HEK293 (cell line): ENCODE results near the gene PITPNC1.

ENCODE experiments used
- CTCF ChIA-PET: fragments of 350-600 bp; formaldehyde crosslinking; extraction: SDS; loops from one replicate; lab custom pipeline; 2021; ENCODE audit warnings: antibody characterized with exemption; lab: Yijun Ruan, JAX
- POLR2A ChIA-PET: fragments of 300-600 bp; formaldehyde crosslinking; extraction: SDS; loops from one replicate; lab custom pipeline; 2020; ENCODE audit warnings: antibody characterized with exemption, inconsistent platforms; lab: Yijun Ruan, JAX
- H3K27ac ChIP-seq: fragments of 200-500 bp; sonication (Bioruptor generic); 2 replicates; pipeline ENCODE4 v1.5.1; 2014; ENCODE audit warnings: low read depth, low read length, control low read depth, inconsistent platforms; ENCODE audit errors: extremely low read depth
- H3K36me3 ChIP-seq, 2 experiments: fragments of 200-500 bp in 1 of 2; sonication (Bioruptor generic) in 1 of 2; 1 replicate in 1 of 2; 2 replicates in 1 of 2; pipeline ENCODE4 v1.5.1; 2014 to 2017; ENCODE audit warnings: inconsistent platforms in 2 of 2, low read length in 2 of 2; ENCODE audit not compliant: control insufficient read depth in 2 of 2, insufficient read depth in 1 of 2
- H3K4me1 ChIP-seq: fragments of 200-500 bp; sonication (Bioruptor generic); 2 replicates; pipeline ENCODE4 v1.5.1; 2014; ENCODE audit warnings: mild to moderate bottlenecking, low read length, inconsistent platforms; ENCODE audit not compliant: control insufficient read depth, insufficient read depth
- H3K4me3 ChIP-seq: 2 replicates; pipeline ENCODE4 v1.5.1; 2011; ENCODE audit warnings: low read depth, mild to moderate bottlenecking, control low read depth, low read length, moderate library complexity
- H3K9me3 ChIP-seq: fragments of 200-500 bp; sonication (Bioruptor generic); 2 replicates; pipeline ENCODE4 v1.5.1; 2014; ENCODE audit warnings: low read depth, low read length, inconsistent platforms; ENCODE audit not compliant: control insufficient read depth, insufficient read depth
- BCL11B ChIP-seq: fragments of 450-650 bp; formaldehyde crosslinking; IDR thresholded peaks from 2 replicates; pipeline ENCODE4 v1.5.1; 2016; ENCODE audit warnings: low read depth, missing biosample characterization, missing genetic modification characterization
- FEZF1 ChIP-seq: fragments of 450-650 bp; formaldehyde crosslinking; IDR thresholded peaks from 2 replicates; pipeline ENCODE4 v1.5.1; 2016; ENCODE audit warnings: missing biosample characterization, missing genetic modification characterization
- KLF1 ChIP-seq: fragments of 450-650 bp; formaldehyde crosslinking; IDR thresholded peaks from 2 replicates; pipeline ENCODE4 v1.5.1; 2016; ENCODE audit warnings: missing biosample characterization, missing genetic modification characterization
- OVOL3 ChIP-seq: fragments of 450-650 bp; formaldehyde crosslinking; IDR thresholded peaks from 2 replicates; pipeline ENCODE4 v1.5.1; 2016; ENCODE audit warnings: missing biosample characterization, missing genetic modification characterization
- SCRT2 ChIP-seq: fragments of 450-650 bp; formaldehyde crosslinking; IDR thresholded peaks from 2 replicates; pipeline ENCODE4 v1.5.1; 2016; ENCODE audit warnings: missing biosample characterization, missing genetic modification characterization
- SP7 ChIP-seq: fragments of 450-650 bp; formaldehyde crosslinking; IDR thresholded peaks from 2 replicates; pipeline ENCODE4 v1.5.1; 2016; ENCODE audit warnings: missing biosample characterization, missing genetic modification characterization
- TSHZ1 ChIP-seq: fragments of 450-650 bp; formaldehyde crosslinking; IDR thresholded peaks from 2 replicates; pipeline ENCODE4 v1.5.1; 2016; ENCODE audit warnings: missing biosample characterization, missing genetic modification characterization, borderline replicate concordance
- YY1 ChIP-seq: fragments of 450-650 bp; formaldehyde crosslinking; IDR thresholded peaks from 2 replicates; pipeline ENCODE4 v1.5.1; 2018; ENCODE audit warnings: missing biosample characterization, missing genetic modification characterization
- ZBTB20 ChIP-seq: fragments of 450-650 bp; formaldehyde crosslinking; IDR thresholded peaks from 2 replicates; pipeline ENCODE4 v1.5.1; 2016; ENCODE audit warnings: missing biosample characterization, missing genetic modification characterization
- ZFP69B ChIP-seq: fragments of 450-650 bp; formaldehyde crosslinking; IDR thresholded peaks from 2 replicates; pipeline ENCODE4 v1.5.1; 2016; ENCODE audit warnings: missing biosample characterization, missing genetic modification characterization
- ZNF132 ChIP-seq: fragments of 450-650 bp; formaldehyde crosslinking; IDR thresholded peaks from 2 replicates; pipeline ENCODE4 v1.5.1; 2017; ENCODE audit warnings: missing biosample characterization, missing genetic modification characterization, borderline replicate concordance
- ZNF133 ChIP-seq: fragments of 450-650 bp; formaldehyde crosslinking; IDR thresholded peaks from 2 replicates; pipeline ENCODE4 v1.5.1; 2016; ENCODE audit warnings: missing biosample characterization, missing genetic modification characterization
- ZNF155 ChIP-seq: fragments of 450-650 bp; formaldehyde crosslinking; IDR thresholded peaks from 2 replicates; pipeline ENCODE4 v1.5.1; 2016; ENCODE audit warnings: missing biosample characterization, missing genetic modification characterization
- ZNF169 ChIP-seq: fragments of 450-650 bp; formaldehyde crosslinking; IDR thresholded peaks from 2 replicates; pipeline ENCODE4 v1.5.1; 2016; ENCODE audit warnings: missing biosample characterization, missing genetic modification characterization
- ZNF174 ChIP-seq: fragments of 450-650 bp; formaldehyde crosslinking; IDR thresholded peaks from 2 replicates; pipeline ENCODE4 v1.5.0; 2017; ENCODE audit warnings: missing biosample characterization, mild to moderate bottlenecking, missing genetic modification characterization
- ZNF341 ChIP-seq: fragments of 450-650 bp; formaldehyde crosslinking; IDR thresholded peaks from 2 replicates; pipeline ENCODE4; 2016; ENCODE audit warnings: low read depth, missing biosample characterization, missing genetic modification characterization
- ZNF514 ChIP-seq: fragments of 450-650 bp; formaldehyde crosslinking; IDR thresholded peaks from 2 replicates; pipeline ENCODE4 v1.5.1; 2016; ENCODE audit warnings: missing biosample characterization, missing genetic modification characterization
- ZNF529 ChIP-seq: fragments of 450-650 bp; formaldehyde crosslinking; IDR thresholded peaks from 2 replicates; pipeline ENCODE4 v1.5.1; 2017; ENCODE audit warnings: missing genetic modification characterization, missing biosample characterization; ENCODE audit not compliant: insufficient replicate concordance
- ZNF548 ChIP-seq: fragments of 450-650 bp; formaldehyde crosslinking; IDR thresholded peaks from 2 replicates; pipeline ENCODE4 v1.5.1; 2016; ENCODE audit warnings: missing biosample characterization, missing genetic modification characterization
- ZNF558 ChIP-seq: fragments of 450-650 bp; formaldehyde crosslinking; IDR thresholded peaks from 2 replicates; pipeline ENCODE4 v1.5.1; 2016; ENCODE audit warnings: missing biosample characterization, missing genetic modification characterization
- ZNF571 ChIP-seq: fragments of 450-650 bp; formaldehyde crosslinking; IDR thresholded peaks from 2 replicates; pipeline ENCODE4 v1.5.0; 2017; ENCODE audit warnings: missing biosample characterization, missing genetic modification characterization
- ZNF664 ChIP-seq: fragments of 450-650 bp; formaldehyde crosslinking; IDR thresholded peaks from 2 replicates; pipeline ENCODE4 v1.5.1; 2016; ENCODE audit warnings: missing biosample characterization, missing genetic modification characterization
- ZNF670 ChIP-seq: fragments of 450-650 bp; formaldehyde crosslinking; IDR thresholded peaks from 2 replicates; pipeline ENCODE4 v1.5.1; 2016; ENCODE audit warnings: missing biosample characterization, missing genetic modification characterization, low read depth
- ZNF792 ChIP-seq: fragments of 450-650 bp; formaldehyde crosslinking; IDR thresholded peaks from 2 replicates; pipeline ENCODE4 v1.5.1; 2016; ENCODE audit warnings: missing biosample characterization, missing genetic modification characterization
- ZSCAN16 ChIP-seq: fragments of 450-650 bp; formaldehyde crosslinking; IDR thresholded peaks from 2 replicates; pipeline ENCODE4 v1.5.1; 2016; ENCODE audit warnings: missing biosample characterization, missing genetic modification characterization
- ZSCAN4 ChIP-seq: fragments of 450-650 bp; formaldehyde crosslinking; IDR thresholded peaks from 2 replicates; pipeline ENCODE4 v1.5.1; 2017; ENCODE audit warnings: missing biosample characterization, missing genetic modification characterization
- TF ChIP-seq, protein P1 (sequence below): fragments of 450-650 bp; formaldehyde crosslinking; IDR thresholded peaks from 2 replicates; pipeline ENCODE4 v1.5.1; 2017; ENCODE audit warnings: missing biosample characterization, missing genetic modification characterization
- TF ChIP-seq, protein P2 (sequence below): fragments of 450-650 bp; formaldehyde crosslinking; IDR thresholded peaks from 2 replicates; pipeline ENCODE4 v1.5.1; 2016; ENCODE audit warnings: missing biosample characterization, missing genetic modification characterization

Gene PITPNC1

GRCh38 chr17:67412032-67412431 is 35.0 kb downstream of the PITPNC1 start:
- Histone ChIP-seq H3K36me3 (no peaks in the 10 kb centered on the region), H3K4me3 (no peak overlapping the region), H3K4me1 (no peaks in the 10 kb centered on the region), H3K9me3 (no peaks in the 10 kb centered on the region), H3K27ac (no peak overlapping the region)
- TF ChIP-seq ZNF548 (no peak), ZNF529 (tag by site-specific recombination) (no peak), ZNF670 (no peak), TSHZ1 (tag by site-specific recombination) (no peak), OVOL3 (tag by site-specific recombination) (no peak)
- ChIA-PET POLR2A (no interaction called here), CTCF (interaction anchor here (0.5 to 1.1 kb wide), 3 partner anchors 8 to 38 kb away, joined by 3 to 5 read pairs (median 5); no protein-coding TSS in a partner anchor)

DNA sequence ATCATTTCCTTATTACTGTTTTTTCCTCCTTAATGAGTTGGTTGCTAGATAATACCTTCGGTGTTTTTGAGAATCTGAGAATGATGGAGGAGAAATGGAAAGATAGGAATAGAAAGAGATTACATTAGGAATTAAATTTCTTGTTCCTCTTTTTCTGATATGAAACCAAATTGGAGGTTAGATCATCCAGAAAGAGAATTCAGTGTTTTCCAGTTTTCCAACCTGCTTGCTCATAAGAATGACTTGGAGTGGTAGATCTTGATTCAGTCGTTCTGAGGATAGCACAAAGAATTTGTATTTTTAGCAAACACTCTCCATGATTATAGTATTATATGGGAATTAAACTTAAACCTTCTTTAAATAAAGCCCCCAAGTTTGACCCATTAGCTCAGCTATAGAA is 35.9 kb downstream of the PITPNC1 start:
- Histone ChIP-seq H3K4me3 (no peak overlapping the region), H3K9me3 (no peaks in the 10 kb centered on the region), H3K36me3 (no peaks in the 10 kb centered on the region), H3K27ac (no peak overlapping the region), H3K4me1 (no peaks in the 10 kb centered on the region)
- POLR2A ChIA-PET = no interaction called here
- TF ChIP-seq BCL11B (tag by site-specific recombination) (no peak), ZNF571 (no peak), KLF1 (tag by site-specific recombination) (no peak), SP7 (no peak), ZNF514 (no peak), ZNF155 (tag by site-specific recombination) (no peak), ZNF169 (no peak)
- CTCF ChIA-PET = no interaction called here

- H3K4me1 ChIP-seq = no peaks in the 10 kb centered on the region
- H3K4me3 ChIP-seq = no peak overlapping the region
- ChIA-PET POLR2A (no interaction called here), CTCF (no interaction called here)
- H3K27ac ChIP-seq = no peak overlapping the region
- no peaks in the 10 kb centered on the region for H3K36me3 ChIP-seq
- H3K9me3 ChIP-seq = no peaks in the 10 kb centered on the region
- TF ChIP-seq ZSCAN4 (tag by site-specific recombination) (no peak), ZNF792 (tag by site-specific recombination) (no peak), ZNF174 (no peak), ZSCAN16 (no peak), ZNF664 (tag by site-specific recombination) (no peak), ZNF132 (tag by site-specific recombination) (no peak), ZNF558 (no peak), SCRT2 (tag by site-specific recombination) (no peak), FEZF1 (no peak), ZFP69B (no peak), ZNF133 (tag by site-specific recombination) (no peak), YY1 (no peak), ZNF341 (tag by site-specific recombination) (no peak), SP7 (no peak), ZBTB20 (tag by site-specific recombination) (no peak)
- TF ChIP-seq, protein P1, sequence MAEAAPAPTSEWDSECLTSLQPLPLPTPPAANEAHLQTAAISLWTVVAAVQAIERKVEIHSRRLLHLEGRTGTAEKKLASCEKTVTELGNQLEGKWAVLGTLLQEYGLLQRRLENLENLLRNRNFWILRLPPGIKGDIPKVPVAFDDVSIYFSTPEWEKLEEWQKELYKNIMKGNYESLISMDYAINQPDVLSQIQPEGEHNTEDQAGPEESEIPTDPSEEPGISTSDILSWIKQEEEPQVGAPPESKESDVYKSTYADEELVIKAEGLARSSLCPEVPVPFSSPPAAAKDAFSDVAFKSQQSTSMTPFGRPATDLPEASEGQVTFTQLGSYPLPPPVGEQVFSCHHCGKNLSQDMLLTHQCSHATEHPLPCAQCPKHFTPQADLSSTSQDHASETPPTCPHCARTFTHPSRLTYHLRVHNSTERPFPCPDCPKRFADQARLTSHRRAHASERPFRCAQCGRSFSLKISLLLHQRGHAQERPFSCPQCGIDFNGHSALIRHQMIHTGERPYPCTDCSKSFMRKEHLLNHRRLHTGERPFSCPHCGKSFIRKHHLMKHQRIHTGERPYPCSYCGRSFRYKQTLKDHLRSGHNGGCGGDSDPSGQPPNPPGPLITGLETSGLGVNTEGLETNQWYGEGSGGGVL (tag by site-specific recombination) = no peak
- TF ChIP-seq, protein P2, sequence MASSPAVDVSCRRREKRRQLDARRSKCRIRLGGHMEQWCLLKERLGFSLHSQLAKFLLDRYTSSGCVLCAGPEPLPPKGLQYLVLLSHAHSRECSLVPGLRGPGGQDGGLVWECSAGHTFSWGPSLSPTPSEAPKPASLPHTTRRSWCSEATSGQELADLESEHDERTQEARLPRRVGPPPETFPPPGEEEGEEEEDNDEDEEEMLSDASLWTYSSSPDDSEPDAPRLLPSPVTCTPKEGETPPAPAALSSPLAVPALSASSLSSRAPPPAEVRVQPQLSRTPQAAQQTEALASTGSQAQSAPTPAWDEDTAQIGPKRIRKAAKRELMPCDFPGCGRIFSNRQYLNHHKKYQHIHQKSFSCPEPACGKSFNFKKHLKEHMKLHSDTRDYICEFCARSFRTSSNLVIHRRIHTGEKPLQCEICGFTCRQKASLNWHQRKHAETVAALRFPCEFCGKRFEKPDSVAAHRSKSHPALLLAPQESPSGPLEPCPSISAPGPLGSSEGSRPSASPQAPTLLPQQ = no peak
Observed at GRCh38 chr17:67413388-67413787, 36.3 kb downstream of the PITPNC1 start.
